MM.1S (cell line): ENCODE measurements around the gene ZNF277.

ENCODE experiments used
- DNase-seq: peaks from one replicate; pipeline ENCODE4 v3.0.0-alpha.2; 2015
- H2AFZ ChIP-seq: fragments of 300-600 bp; sonication (generic); 2 replicates; pipeline ENCODE4 v1.6.0; 2016; ENCODE audit warnings: antibody characterized with exemption, low read length
- H3F3A ChIP-seq: fragments of 300-600 bp; sonication (generic); 2 replicates; pipeline ENCODE4 v1.6.1; 2016; ENCODE audit warnings: mild to moderate bottlenecking, antibody characterized with exemption, low read length, moderate library complexity, mixed read lengths; ENCODE audit not compliant: insufficient read depth
- H3K27ac ChIP-seq: fragments of 300-600 bp; sonication (generic); 2 replicates; pipeline ENCODE4 v1.5.1; 2016; ENCODE audit warnings: mild to moderate bottlenecking, low read length
- H3K27me3 ChIP-seq: fragments of 300-600 bp; sonication (generic); replicated peaks from 2 replicates; pipeline ENCODE4 v1.6.0; 2016; ENCODE audit warnings: low read length; ENCODE audit not compliant: insufficient read depth
- H3K36me3 ChIP-seq: fragments of 300-600 bp; sonication (generic); replicated peaks from 2 replicates; pipeline ENCODE4 v1.6.1; 2016; ENCODE audit warnings: mild to moderate bottlenecking, low read length, mixed read lengths; ENCODE audit not compliant: insufficient read depth
- H3K4me1 ChIP-seq: fragments of 300-600 bp; sonication (generic); 2 replicates; pipeline ENCODE4 v1.6.1; 2016; ENCODE audit warnings: low read length, mixed read lengths
- H3K4me2 ChIP-seq: fragments of 300-600 bp; sonication (generic); 2 replicates; pipeline ENCODE4 v1.6.0; 2016; ENCODE audit warnings: low read depth, low read length
- H3K4me3 ChIP-seq: fragments of 300-600 bp; sonication (generic); 2 replicates; pipeline ENCODE4 v1.5.1; 2016; ENCODE audit warnings: low read length, mixed read lengths
- H3K79me2 ChIP-seq: fragments of 300-600 bp; sonication (generic); 2 replicates; pipeline ENCODE4 v1.6.1; 2016; ENCODE audit warnings: mixed run types, low read length, mixed read lengths
- H3K9ac ChIP-seq: fragments of 300-600 bp; sonication (generic); 2 replicates; pipeline ENCODE4 v1.6.1; 2016; ENCODE audit warnings: low read length, mixed read lengths
- H3K9me2 ChIP-seq: fragments of 300-600 bp; sonication (generic); replicated peaks from 2 replicates; pipeline ENCODE4 v1.6.1; 2016; ENCODE audit warnings: mild to moderate bottlenecking, low read length, mixed read lengths; ENCODE audit not compliant: insufficient read depth
- H3K9me3 ChIP-seq: fragments of 300-600 bp; sonication (generic); replicated peaks from 2 replicates; pipeline ENCODE4 v1.6.1; 2016; ENCODE audit warnings: mild to moderate bottlenecking, low read length, mixed read lengths; ENCODE audit not compliant: insufficient read depth
- H4K20me1 ChIP-seq: fragments of 300-600 bp; sonication (generic); 2 replicates; pipeline ENCODE4 v1.6.1; 2016; ENCODE audit warnings: mild to moderate bottlenecking, low read length, moderate library complexity, mixed read lengths; ENCODE audit not compliant: insufficient read depth
- CTCF ChIP-seq: fragments of 300-600 bp; sonication (generic); IDR thresholded peaks from 2 replicates; pipeline ENCODE4 v1.5.1; 2016; ENCODE audit warnings: antibody characterized with exemption, low read length, mixed read lengths
- EZH2 ChIP-seq: fragments of 300-600 bp; sonication (generic); optimal IDR thresholded peaks from 2 replicates; pipeline ENCODE3; 2017; ENCODE audit warnings: low read depth, mild to moderate bottlenecking, antibody characterized with exemption, low read length, mixed read lengths
- EZH2phosphoT487 ChIP-seq: fragments of 300-600 bp; sonication (generic); IDR thresholded peaks from 2 replicates; pipeline ENCODE4 v1.6.1; 2018; ENCODE audit warnings: antibody characterized with exemption, low read length

The ZNF277 gene

GRCh38 chr7:112336936-112337576 is 130.6 kb downstream of the ZNF277 start:
- TF ChIP-seq EZH2phosphoT487, result no peak
- no peak for TF ChIP-seq CTCF
- no peak for TF ChIP-seq EZH2
- Histone ChIP-seq H3K4me1 (no peaks in the 10 kb centered on the region), H3K27ac (no peak overlapping the region), H3K79me2 (no peaks in the 10 kb centered on the region), H3K9me2 (no peaks in the 10 kb centered on the region), H3K4me2 (no peak overlapping the region), H2AFZ (no peak overlapping the region), H3K36me3 (0 out of 2 replicates have a peak, but pooled peaks cover 3% of the 10 kb centered on the region), H3K9me3 (no peaks in the 10 kb centered on the region), H4K20me1 (no peaks in the 10 kb centered on the region), H3K9ac (no peak overlapping the region), H3K4me3 (no peak overlapping the region), H3K27me3 (no peaks in the 10 kb centered on the region), H3F3A (no peaks in the 10 kb centered on the region)
- no peak for DNase-seq

GRCh38 chr7:112337892-112338291 is 131.4 kb downstream of the ZNF277 start:
- no peak overlapping the region for H2AFZ ChIP-seq

GRCh38 chr7:112338786-112339185 is 132.3 kb downstream of the ZNF277 start:
- H3K4me1 ChIP-seq, result no peaks in the 10 kb centered on the region
- H3K79me2 ChIP-seq, result no peaks in the 10 kb centered on the region
- H3K9ac ChIP-seq, result no peak overlapping the region
- TF ChIP-seq CTCF (no peak), EZH2 (no peak), EZH2phosphoT487 (no peak)
- H3K4me3 ChIP-seq, result no peak overlapping the region
- H3K9me3 ChIP-seq, result no peaks in the 10 kb centered on the region
- H3F3A ChIP-seq, result no peaks in the 10 kb centered on the region
- DNase-seq, result no peak
- no peaks in the 10 kb centered on the region for H4K20me1 ChIP-seq
- no peak overlapping the region for H2AFZ ChIP-seq
- no peak overlapping the region for H3K27ac ChIP-seq
- 0 out of 2 replicates have a peak, but pooled peaks cover 3% of the 10 kb centered on the region for H3K36me3 ChIP-seq
- H3K27me3 ChIP-seq, result no peaks in the 10 kb centered on the region
- H3K9me2 ChIP-seq, result no peaks in the 10 kb centered on the region
- H3K4me2 ChIP-seq, result no peak overlapping the region

More at GRCh38 chr7:112337892-112338291, 131.4 kb downstream of the ZNF277 start:
- no peak overlapping the region for H3K27ac ChIP-seq
- 0 out of 2 replicates have a peak, but pooled peaks cover 3% of the 10 kb centered on the region for H3K36me3 ChIP-seq
- H3K27me3 ChIP-seq, result no peaks in the 10 kb centered on the region
- no peak overlapping the region for H3K4me3 ChIP-seq
- H3K79me2 ChIP-seq, result no peaks in the 10 kb centered on the region
- no peak for DNase-seq
- TF ChIP-seq EZH2phosphoT487, result no peak
- TF ChIP-seq EZH2, result no peak
- TF ChIP-seq CTCF, result no peak
- no peaks in the 10 kb centered on the region for H3K9me3 ChIP-seq
- no peak overlapping the region for H3K4me2 ChIP-seq
- no peaks in the 10 kb centered on the region for H4K20me1 ChIP-seq
- H3F3A ChIP-seq, result no peaks in the 10 kb centered on the region
- H3K4me1 ChIP-seq, result no peaks in the 10 kb centered on the region
- no peaks in the 10 kb centered on the region for H3K9me2 ChIP-seq
- no peak overlapping the region for H3K9ac ChIP-seq
